ENCODE measurements around the gene CDH26.

Gene CDH26

DNA sequence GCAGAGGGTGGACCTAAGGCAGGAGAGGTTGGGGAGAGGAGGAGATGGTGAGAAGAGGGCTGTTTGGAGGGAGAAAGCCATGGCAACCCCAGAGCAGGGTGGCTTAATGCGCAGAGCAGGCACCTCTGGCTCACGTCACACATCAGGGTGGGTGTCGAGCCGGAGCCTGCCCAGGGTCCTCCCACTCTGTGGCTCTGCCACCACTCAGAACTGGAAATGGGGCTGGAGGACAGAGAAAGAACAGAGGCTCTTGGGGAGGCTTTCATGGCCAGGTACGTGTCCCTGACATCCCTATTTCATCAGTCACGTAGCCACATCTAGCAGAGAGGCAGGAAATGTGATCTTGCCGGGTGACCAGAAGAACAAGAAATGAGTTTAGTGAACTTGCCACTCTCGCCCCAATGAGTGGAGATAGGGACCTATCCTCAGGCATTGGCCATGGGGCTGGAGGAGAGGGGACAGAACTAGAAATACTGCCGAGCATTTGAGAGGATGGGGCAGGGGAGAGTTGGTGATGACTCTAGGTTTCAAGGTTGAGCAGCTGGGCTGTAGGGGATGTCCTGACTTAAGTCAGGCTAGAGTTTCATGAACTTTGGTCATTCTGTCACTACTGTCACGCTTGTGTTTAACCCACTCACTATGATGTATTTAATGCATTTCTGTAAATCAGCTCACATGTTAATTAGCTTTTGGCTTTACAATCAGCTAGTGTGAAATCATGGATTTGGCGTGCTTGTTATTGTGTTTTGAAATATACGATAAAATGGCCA, 52.7 kb downstream of the CDH26 start:
- Mint-ChIP-seq H3K27me3 (no peaks in the 10 kb centered on the region), H3K4me1 (no peaks in the 10 kb centered on the region), H3K9me3 (no peaks in the 10 kb centered on the region), H3K27ac (no peak overlapping the region), H3K36me3 (peaks cover 8% of the 10 kb centered on the region), H3K4me3 (no peak overlapping the region)
- ATAC-seq, result no peak

DNA sequence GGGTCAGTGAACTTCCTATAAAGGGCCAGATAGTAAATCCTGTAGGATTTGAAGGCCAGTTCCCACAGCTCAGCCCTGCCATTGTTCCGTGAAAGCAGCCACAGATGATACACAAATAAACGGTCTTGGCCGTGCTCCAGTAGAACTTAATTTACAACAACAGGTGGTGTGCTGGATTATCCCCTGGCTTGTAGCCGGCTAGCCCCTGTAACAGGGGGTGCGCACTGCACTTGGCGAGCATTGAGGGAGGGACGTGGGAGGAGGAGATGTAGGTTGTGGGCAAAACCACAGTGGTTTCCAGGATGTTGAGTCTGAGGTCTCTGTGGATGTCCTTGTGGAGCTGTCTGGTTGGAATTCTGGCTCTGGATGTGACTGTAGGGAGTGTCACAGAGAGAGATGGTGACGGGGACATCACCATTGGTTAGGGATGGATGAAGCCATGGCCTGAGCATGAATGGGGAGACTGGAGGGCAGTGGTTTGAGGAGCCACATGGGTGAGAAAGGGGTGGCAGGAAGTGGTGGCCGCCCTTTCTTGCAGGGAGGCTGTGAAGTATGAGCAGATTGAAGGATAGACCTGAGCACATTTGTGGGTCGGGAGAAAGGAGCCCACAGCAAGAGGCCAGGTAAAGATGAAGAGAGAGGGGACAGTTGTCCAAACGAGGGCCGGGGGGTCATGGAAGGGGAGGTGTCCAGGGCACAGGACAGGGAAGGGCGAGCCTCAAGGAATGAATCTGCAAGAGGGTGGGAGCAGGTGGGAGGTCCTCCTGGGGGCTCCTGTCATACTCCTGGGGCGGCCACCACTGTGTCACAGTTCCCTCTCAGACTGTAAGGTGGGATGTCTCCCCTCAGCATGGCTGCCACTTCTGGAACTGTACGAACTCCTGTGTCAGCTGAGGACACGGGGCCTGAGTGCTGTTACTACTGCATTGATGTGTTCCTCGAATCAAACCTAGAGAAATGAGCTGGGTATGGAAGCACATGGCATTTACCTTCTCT, 53.6 kb downstream of the CDH26 start:
- Mint-ChIP-seq H3K9me3 (peaks cover 4% of the 10 kb centered on the region), H3K4me3 (no peak overlapping the region), H3K27me3 (no peaks in the 10 kb centered on the region), H3K27ac (no peak overlapping the region), H3K4me1 (no peaks in the 10 kb centered on the region), H3K36me3 (peaks cover 17% of the 10 kb centered on the region)
- no peak for ATAC-seq

DNA sequence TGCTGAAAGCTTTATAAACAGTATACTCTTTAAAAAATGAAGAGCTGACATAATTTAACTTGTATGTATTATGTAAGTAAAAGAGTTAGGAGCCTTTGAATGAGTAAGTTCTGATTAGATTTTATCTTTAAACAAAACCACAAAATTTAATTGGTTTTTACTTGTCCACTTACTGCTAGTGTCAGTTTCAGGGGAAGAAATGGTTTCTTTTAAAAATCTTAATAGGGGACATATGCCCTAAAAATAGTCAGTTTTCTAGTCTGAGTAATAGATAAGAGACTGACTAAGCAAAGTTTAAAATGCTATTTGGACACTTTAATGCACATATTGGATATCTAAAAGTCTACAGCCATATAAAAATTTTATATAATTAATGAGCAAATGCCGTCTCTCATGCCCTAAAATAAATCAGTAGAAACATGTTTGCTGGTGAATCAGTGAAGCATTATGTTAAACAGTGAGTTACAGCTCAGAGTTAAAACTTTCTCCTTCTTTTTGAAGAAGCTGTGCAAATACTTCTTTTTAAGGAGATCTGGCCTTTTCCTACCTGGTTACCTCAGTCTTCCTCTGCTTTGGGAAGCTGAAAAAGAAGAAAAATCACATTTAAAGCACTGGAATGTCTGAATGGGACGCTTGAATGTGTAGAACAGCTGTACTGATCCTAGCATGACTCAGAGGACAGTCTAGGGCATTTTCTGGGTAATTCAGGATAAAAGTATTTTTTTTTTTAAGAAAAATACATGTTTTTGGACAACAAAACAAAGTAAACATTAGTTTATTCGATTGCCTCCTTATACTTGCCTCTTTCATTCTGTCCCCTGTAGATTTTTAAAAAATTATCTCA, 55.3 kb downstream of the CDH26 start:
- no peak overlapping the region for H3K4me3 Mint-ChIP-seq
- H3K36me3 Mint-ChIP-seq, result peaks cover 31% of the 10 kb centered on the region
- no peaks in the 10 kb centered on the region for H3K27me3 Mint-ChIP-seq
- no peaks in the 10 kb centered on the region for H3K4me1 Mint-ChIP-seq
- peaks cover 11% of the 10 kb centered on the region for H3K9me3 Mint-ChIP-seq
- no peak overlapping the region for H3K27ac Mint-ChIP-seq
- no peak for ATAC-seq

DNA sequence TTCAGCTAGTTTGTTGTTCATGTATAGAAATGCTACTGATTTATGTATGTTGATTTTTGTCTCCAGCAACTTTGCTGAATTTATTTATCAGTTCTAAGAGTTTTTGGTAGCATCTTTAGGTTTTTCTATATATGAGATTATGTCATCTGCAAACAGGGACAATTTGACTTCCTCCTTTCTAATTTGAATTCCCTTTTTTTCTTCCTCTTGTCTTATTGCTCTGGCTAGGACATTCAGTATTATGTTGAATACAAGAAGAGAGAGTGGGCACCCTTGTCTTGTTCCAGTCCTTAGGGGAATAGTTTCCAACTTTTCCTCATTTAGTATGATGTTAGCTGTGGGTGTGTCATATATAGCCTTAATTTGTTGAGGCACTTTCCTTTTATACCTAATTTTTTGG, 58.2 kb downstream of the CDH26 start:
- Mint-ChIP-seq H3K27me3 (no peaks in the 10 kb centered on the region), H3K36me3 (peaks cover 47% of the 10 kb centered on the region), H3K4me1 (no peaks in the 10 kb centered on the region), H3K4me3 (no peak overlapping the region), H3K27ac (no peak overlapping the region), H3K9me3 (peaks cover 22% of the 10 kb centered on the region)
- no peak for ATAC-seq

DNA sequence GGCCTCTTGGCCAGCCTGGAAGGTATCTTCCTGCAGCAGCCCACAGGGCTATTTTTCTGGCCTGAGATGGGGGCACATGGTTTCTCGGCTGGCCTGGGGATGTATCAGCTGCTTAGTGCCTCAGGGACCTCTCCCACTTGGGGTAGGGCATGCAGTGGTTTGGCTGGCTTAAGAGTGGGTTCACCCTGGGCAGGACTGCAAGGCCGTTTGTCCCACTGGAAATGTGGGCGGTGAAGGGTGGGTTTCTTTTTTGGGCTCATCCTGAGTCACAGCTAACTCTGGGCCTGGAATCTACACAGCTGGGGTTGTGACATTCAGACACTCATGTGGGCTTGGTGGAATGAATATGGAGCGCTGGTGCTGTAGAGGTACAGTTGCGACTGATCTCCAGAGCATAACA, 62.0 kb downstream of the CDH26 start:
- Mint-ChIP-seq H3K36me3 (peaks cover 45% of the 10 kb centered on the region), H3K27ac (no peak overlapping the region), H3K9me3 (peaks cover 22% of the 10 kb centered on the region), H3K27me3 (no peaks in the 10 kb centered on the region), H3K4me1 (no peaks in the 10 kb centered on the region), H3K4me3 (no peak overlapping the region)
- ATAC-seq, result no peak

DNA sequence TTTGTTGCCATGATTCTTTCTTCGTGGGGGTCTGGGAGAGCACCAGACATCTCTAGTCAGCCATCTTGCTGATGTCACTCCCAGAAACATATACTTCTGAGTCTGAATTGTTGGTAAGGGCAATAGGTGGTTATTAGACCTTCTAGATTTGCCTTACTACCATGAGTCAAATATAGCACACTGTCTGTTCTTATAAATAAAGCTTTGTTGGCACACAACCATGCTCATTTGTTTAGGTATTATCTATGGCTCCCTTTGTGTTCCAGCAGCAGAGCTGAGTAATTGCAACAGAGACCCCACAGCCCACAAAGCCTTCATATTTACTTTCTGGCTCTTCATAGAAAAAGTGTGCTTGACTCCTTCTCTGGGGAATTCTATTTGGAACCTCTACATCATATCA, 62.9 kb downstream of the CDH26 start:
- H3K4me1 Mint-ChIP-seq, result no peaks in the 10 kb centered on the region
- peaks cover 39% of the 10 kb centered on the region for H3K36me3 Mint-ChIP-seq
- H3K27ac Mint-ChIP-seq, result no peak overlapping the region
- peaks cover 23% of the 10 kb centered on the region for H3K9me3 Mint-ChIP-seq
- H3K4me3 Mint-ChIP-seq, result no peak overlapping the region
- H3K27me3 Mint-ChIP-seq, result no peaks in the 10 kb centered on the region
- ATAC-seq, result no peak

DNA sequence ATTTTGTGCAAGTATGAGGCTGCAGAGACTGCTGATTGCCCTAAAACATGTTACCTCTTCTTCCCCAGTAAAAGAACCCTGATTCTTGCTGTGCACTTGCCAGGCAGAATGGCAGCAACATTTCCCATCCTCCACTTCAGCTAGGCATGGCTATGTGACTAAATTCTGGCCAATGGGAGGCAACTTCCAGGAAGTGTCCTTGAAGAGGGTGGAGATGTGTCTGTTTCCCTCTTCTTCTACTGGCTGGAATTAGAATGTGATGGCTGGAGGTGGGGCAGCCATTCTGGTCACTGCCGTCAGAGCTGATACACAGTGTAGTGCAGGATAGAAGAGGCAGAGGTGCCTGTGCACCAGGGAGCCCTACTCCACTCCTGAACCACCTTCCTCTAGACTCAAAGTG, 64.6 kb downstream of the CDH26 start:
- ATAC-seq, result no peak

DNA sequence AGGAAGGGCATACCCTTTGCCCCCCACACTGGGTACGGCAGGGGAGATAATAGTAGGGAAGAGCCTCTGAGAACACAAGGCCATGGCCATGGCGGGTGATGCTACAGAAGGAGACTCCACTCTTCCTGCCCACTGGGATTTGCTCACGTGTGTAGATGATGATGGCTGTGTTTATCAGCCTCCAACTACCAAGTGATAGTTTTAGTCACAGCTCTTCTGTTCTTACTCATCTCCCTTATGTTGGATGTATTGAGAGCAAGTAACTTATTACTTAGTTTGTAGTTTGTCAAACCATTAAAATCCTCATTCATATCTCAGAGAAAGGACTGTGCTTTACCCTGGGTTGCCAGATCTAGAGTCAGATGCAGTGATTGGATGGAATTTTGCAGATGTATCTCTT, 66.0 kb downstream of the CDH26 start:
- H3K4me3 Mint-ChIP-seq, result no peak overlapping the region
- no peaks in the 10 kb centered on the region for H3K4me1 Mint-ChIP-seq
- peaks cover 20% of the 10 kb centered on the region for H3K36me3 Mint-ChIP-seq
- H3K27me3 Mint-ChIP-seq, result peaks cover 8% of the 10 kb centered on the region
- ATAC-seq, result no peak
- H3K27ac Mint-ChIP-seq, result no peak overlapping the region
- peaks cover 12% of the 10 kb centered on the region for H3K9me3 Mint-ChIP-seq

More for the DNA sequence above, 64.6 kb downstream of the CDH26 start:
- Mint-ChIP-seq H3K9me3 (peaks cover 19% of the 10 kb centered on the region), H3K4me1 (no peaks in the 10 kb centered on the region), H3K27me3 (peaks cover under 1% of the 10 kb centered on the region), H3K36me3 (peaks cover 28% of the 10 kb centered on the region), H3K27ac (no peak overlapping the region), H3K4me3 (no peak overlapping the region)

DNA sequence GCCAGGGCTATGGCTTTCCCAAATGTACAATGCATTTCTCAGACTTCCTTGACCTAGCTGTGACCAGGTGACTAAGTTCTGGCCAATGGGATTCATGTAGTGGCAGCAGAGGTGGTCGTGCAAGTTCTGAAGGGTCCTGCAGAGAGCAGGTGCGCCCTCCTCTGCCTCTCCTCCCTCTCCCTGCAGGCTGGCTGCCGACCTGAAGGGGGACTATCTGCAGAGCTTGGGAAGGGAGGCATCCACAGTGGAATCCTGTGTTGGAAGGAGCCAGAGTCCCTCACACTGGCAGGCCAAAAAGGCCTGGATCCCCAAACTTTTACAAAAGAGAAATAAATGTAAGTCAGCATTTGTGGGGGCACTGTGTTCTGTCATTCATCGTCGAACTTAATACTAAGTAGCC, 66.6 kb downstream of the CDH26 start:
- peaks cover 8% of the 10 kb centered on the region for H3K27me3 Mint-ChIP-seq
- peaks cover 15% of the 10 kb centered on the region for H3K36me3 Mint-ChIP-seq
- peaks cover 11% of the 10 kb centered on the region for H3K9me3 Mint-ChIP-seq
- ATAC-seq, result no peak
- no peak overlapping the region for H3K4me3 Mint-ChIP-seq
- no peak overlapping the region for H3K27ac Mint-ChIP-seq
- H3K4me1 Mint-ChIP-seq, result no peaks in the 10 kb centered on the region

DNA sequence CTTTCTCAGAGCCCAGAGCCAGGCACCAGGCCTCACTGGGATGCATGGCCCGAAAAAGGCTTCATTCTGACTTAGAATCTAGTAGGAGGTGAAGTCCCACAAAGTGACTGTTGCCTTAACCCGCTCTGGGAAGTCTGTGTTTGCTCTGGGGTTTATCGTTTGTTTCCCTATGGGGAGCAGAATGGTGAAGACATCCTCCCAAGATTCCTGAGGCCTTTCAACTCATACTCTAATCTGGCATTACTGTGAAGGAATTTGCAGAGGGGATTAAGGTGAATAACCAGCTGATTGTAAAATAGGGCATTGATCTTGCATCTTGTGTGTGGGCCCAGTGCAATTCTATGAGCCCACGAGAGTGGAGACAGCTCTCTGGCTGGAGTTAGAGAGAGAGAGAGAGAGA, 67.8 kb downstream of the CDH26 start:
- no peak overlapping the region for H3K4me3 Mint-ChIP-seq
- H3K27me3 Mint-ChIP-seq, result peaks cover 8% of the 10 kb centered on the region
- no peak overlapping the region for H3K27ac Mint-ChIP-seq
- H3K4me1 Mint-ChIP-seq, result no peaks in the 10 kb centered on the region
- H3K9me3 Mint-ChIP-seq, result peaks cover 11% of the 10 kb centered on the region
- peaks cover 12% of the 10 kb centered on the region for H3K36me3 Mint-ChIP-seq
- ATAC-seq, result no peak

DNA sequence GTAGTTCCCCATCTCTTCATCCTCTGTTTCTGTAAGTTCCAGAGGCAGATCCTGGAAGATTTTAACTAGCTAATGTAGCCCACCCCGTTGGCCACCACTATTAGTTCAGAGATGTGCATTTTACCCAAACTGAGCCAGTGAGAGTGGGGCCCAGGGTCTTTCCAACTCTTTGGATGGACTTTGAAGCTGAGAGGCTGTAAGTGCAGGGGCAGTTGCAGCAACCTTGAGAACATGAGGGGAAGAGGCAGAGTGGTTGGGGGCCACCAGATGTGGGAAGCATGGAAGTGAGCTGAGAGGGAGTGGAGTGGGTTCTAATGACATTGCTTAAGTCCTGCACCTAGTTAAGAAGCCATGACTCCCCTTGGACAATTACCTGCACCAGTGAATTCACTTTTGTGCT, 72.2 kb downstream of the CDH26 start:
- H3K27me3 Mint-ChIP-seq, result peaks cover 8% of the 10 kb centered on the region
- no peak for ATAC-seq
- peaks cover 12% of the 10 kb centered on the region for H3K9me3 Mint-ChIP-seq
- H3K36me3 Mint-ChIP-seq, result peaks cover 12% of the 10 kb centered on the region
- no peak overlapping the region for H3K4me3 Mint-ChIP-seq
- H3K27ac Mint-ChIP-seq, result no peak overlapping the region
- no peaks in the 10 kb centered on the region for H3K4me1 Mint-ChIP-seq

DNA sequence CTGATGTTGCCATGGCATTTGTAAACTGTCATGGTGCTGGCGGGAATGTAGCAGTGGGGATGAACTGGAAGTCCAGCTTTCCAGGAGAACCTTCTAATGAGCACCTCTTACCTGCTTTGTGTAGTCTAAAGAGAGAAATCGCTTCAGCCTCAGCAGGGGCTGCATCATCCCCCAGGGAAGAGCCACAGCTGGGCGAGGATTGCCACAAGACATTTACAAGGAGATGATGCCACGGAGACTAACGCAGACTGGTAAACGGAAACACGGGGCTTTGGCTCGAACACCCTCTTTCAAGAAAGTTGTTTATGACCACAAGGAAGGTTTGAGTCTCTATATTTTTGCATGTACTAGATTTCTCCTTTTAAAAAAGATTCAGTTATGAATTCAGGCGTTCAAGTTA, 72.9 kb downstream of the CDH26 start:
- Mint-ChIP-seq H3K9me3 (peaks cover 15% of the 10 kb centered on the region), H3K36me3 (peaks cover 10% of the 10 kb centered on the region), H3K4me3 (no peak overlapping the region), H3K4me1 (no peaks in the 10 kb centered on the region), H3K27me3 (peaks cover 8% of the 10 kb centered on the region), H3K27ac (no peak overlapping the region)
- no peak for ATAC-seq

DNA sequence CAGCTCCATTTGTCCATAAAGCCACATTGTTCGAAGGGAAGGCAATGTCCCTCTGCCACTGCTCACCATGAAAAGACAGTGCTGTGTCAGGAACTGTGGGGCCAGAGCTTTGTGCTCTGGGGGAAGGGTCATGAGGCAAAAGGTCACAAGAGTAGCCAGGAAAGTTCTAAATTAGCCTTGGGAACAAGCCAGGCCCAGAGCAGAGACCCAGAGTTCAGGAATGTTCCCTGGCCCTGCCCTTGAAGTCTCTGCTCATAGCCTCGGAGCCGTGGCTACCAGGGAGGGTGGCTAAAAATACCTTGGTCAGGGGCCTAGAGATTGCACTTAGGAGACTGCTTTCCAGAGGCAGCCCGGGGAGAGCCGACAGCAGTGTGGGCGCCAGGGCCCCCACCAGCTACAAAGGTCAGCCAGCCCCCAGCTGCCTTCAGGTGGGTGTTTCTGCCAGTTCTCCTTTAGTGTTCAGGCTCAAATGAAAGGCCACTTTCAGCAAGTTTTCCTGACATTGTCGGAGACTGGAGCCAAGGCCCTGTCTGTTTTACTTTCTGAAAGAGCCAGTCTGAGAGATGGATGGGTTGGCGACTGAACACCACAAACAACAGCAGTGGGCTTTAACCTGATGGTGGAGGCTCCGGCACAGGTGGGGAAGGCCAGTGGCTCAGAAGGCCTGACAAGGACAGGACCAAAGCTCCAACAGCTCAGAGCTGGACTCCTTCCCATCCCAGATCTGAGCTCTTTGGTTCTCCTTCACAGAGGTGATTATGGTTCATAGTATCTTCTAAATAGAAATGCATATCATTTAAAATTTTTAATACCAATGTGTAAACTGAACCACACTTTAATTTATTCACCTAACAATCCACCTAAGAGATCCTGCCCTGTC, 76.2 kb downstream of the CDH26 start:
- no peak for ATAC-seq
- Mint-ChIP-seq H3K27ac (no peak overlapping the region), H3K4me3 (no peak overlapping the region), H3K4me1 (no peaks in the 10 kb centered on the region), H3K36me3 (peaks cover 7% of the 10 kb centered on the region), H3K27me3 (peaks cover 14% of the 10 kb centered on the region), H3K9me3 (peaks cover 10% of the 10 kb centered on the region)

DNA sequence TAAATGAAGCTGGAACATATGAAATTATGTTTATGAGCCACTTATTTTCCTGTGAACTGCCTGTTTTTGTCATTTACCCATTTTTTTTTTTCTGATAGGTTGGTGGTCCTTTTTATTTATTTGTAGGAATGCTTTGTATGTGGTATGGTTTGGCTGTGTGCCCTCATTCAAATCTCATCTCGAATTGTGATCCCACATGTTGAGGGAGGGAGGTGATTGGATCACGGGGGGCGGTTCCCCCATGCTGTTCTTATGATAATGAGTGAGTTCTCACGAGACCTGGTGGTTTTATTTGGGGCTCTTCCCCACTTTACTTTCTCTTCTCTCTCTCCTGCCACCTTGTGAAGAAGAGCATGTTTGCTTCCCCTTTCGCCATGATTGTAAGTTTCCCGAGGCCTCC, 77.3 kb downstream of the CDH26 start:
- H3K36me3 Mint-ChIP-seq, result peaks cover 7% of the 10 kb centered on the region
- H3K4me3 Mint-ChIP-seq, result no peak overlapping the region
- H3K9me3 Mint-ChIP-seq, result peaks cover 8% of the 10 kb centered on the region
- no peaks in the 10 kb centered on the region for H3K4me1 Mint-ChIP-seq
- peaks cover 24% of the 10 kb centered on the region for H3K27me3 Mint-ChIP-seq
- no peak overlapping the region for H3K27ac Mint-ChIP-seq
- no peak for ATAC-seq

Data from stimulated activated memory B cell treated with anti-CD40 and anti-IgM and Interleukin-4, amounts not matched to agents 10 μg/mL and 1 μg/mL and 100 μg/mL, for 72 hours (primary cell).